ENCODE results near the gene TMEM37.

The TMEM37 gene

DNA sequence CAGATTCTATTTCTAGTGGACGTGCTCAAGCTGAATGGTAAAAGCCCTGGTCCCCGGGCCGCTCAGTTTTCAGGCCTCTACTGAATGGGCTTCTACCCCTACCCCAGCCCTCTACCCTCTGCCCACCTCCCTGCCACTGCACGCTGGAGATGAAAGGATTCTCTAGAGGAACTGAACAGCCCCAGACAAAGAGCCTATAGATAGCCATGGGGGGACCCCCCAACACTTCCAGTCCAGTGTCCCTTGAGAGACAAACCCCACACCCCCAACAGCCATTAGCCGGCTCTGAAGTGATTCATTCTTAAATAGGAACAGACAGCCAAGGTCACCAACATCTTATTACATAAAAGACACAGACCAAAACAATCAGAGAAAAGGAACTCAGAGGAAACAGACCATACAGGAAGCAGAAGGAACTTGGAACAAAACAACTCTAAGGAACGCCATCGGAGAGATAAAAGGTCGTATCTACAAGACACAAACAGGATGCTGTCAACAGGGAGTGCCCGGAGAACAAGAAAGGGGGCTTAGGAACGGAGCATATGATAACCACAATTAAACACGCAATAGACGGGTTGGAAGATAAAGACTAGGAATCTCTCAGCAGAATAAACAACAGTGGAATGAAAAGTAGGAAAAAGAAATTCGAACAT is 23.5 kb downstream of the TMEM37 start:
- H3K4me3 ChIP-seq (ENCODE audit: low read length), result no peak overlapping the region
- H3K4me1 ChIP-seq (ENCODE audit: control insufficient read depth, insufficient read depth, low read length), result no peaks in the 10 kb centered on the region
- no peaks in the 10 kb centered on the region for H3K27me3 ChIP-seq (ENCODE audit: control insufficient read depth, insufficient read depth, low read length)
- H3K9ac ChIP-seq (ENCODE audit: low read length), result no peak overlapping the region
- no peaks in the 10 kb centered on the region for H3K36me3 ChIP-seq (ENCODE audit: control insufficient read depth, insufficient read depth, low read length)
- no peak overlapping the region for H3K27ac ChIP-seq (ENCODE audit: low read depth, low read length)

DNA sequence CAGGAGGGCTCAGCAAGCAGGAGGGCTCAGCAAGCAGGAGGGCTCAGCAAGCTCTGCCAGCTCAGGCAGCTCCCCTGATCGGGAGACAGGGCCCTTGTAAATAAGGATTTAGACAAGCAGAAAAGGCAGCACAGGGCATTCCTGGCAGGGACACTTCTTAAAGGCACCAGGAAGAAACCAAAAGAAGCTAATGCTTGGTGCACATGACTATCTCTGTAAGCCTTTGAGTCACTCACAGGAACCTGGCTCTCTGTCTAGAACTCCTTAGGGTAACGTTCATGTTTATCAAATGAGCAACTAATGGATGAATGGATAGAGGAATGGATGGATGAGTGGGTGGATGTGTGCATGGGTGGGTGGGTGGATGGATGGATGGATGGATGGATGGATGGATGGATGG is 28.4 kb downstream of the TMEM37 start:
- Histone ChIP-seq H3K27me3 (ENCODE audit: control insufficient read depth, insufficient read depth, low read length) (no peaks in the 10 kb centered on the region), H3K27ac (ENCODE audit: low read depth, low read length) (no peak overlapping the region), H3K4me3 (ENCODE audit: low read length) (no peak overlapping the region), H3K4me1 (ENCODE audit: control insufficient read depth, insufficient read depth, low read length) (no peaks in the 10 kb centered on the region), H3K9ac (ENCODE audit: low read length) (no peak overlapping the region), H3K36me3 (ENCODE audit: control insufficient read depth, insufficient read depth, low read length) (no peaks in the 10 kb centered on the region)

DNA sequence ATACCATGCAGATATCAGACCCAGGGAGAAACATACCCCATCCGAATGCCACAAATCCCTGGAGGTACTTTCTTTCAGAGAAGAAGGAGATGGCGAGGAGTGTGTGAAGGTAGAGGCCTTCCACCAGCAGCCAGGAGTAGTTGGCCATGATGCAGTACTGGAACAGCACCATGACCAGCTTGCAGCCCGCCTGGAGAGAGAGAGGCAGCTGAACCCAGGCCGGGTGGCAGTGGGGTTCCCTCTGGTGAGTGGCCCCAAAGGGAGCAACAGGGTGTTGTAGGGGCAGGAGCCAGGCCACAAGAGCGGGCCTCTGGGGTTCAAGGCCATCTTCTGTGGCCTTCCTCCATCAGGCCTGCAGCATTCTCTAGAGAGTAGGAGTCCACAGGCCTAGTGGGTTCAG is 30.2 kb downstream of the TMEM37 start:
- H3K36me3 ChIP-seq (ENCODE audit: control insufficient read depth, insufficient read depth, low read length), result no peaks in the 10 kb centered on the region
- no peak overlapping the region for H3K9ac ChIP-seq (ENCODE audit: low read length)
- no peaks in the 10 kb centered on the region for H3K4me1 ChIP-seq (ENCODE audit: control insufficient read depth, insufficient read depth, low read length)
- H3K27ac ChIP-seq (ENCODE audit: low read depth, low read length), result no peak overlapping the region
- no peaks in the 10 kb centered on the region for H3K27me3 ChIP-seq (ENCODE audit: control insufficient read depth, insufficient read depth, low read length)
- H3K4me3 ChIP-seq (ENCODE audit: low read length), result no peak overlapping the region

- no peak overlapping the region for H3K9ac ChIP-seq (ENCODE audit: low read length)
- H3K27me3 ChIP-seq (ENCODE audit: control insufficient read depth, insufficient read depth, low read length), result no peaks in the 10 kb centered on the region
- H3K4me3 ChIP-seq (ENCODE audit: low read length), result no peak overlapping the region
- H3K36me3 ChIP-seq (ENCODE audit: control insufficient read depth, insufficient read depth, low read length), result no peaks in the 10 kb centered on the region
- H3K27ac ChIP-seq (ENCODE audit: low read depth, low read length), result no peak overlapping the region
- H3K4me1 ChIP-seq (ENCODE audit: control insufficient read depth, insufficient read depth, low read length), result no peaks in the 10 kb centered on the region
These were observed 30.9 kb downstream of the TMEM37 start for GRCh38 chr2:119462574-119462973.

- H3K4me1 ChIP-seq (ENCODE audit: control insufficient read depth, insufficient read depth, low read length), result no peaks in the 10 kb centered on the region
- H3K27me3 ChIP-seq (ENCODE audit: control insufficient read depth, insufficient read depth, low read length), result no peaks in the 10 kb centered on the region
- no peak overlapping the region for H3K4me3 ChIP-seq (ENCODE audit: low read length)
- H3K36me3 ChIP-seq (ENCODE audit: control insufficient read depth, insufficient read depth, low read length), result no peaks in the 10 kb centered on the region
- no peak overlapping the region for H3K27ac ChIP-seq (ENCODE audit: low read depth, low read length)
- H3K9ac ChIP-seq (ENCODE audit: low read length), result no peak overlapping the region
These were observed 31.5 kb downstream of the TMEM37 start for GRCh38 chr2:119463136-119463535.

DNA sequence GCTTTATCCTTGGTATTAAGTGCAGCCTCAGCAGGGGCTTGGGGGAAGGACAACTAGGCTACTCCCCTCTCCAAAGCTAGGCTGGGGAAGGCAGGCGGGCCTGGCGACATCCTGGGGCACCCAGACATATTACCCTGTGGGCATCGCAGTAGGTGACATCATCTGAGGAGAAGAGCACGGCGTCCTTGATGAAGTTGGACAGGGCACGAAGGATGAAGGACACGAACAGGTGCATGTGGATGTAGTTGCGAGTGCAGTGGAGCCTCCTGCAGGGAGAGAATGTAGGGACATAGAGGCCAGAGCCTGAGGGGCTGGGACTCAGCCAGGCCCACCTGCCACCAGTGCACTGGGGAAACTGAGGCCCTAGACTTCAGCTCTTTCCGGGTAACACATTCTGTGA is 32.3 kb downstream of the TMEM37 start:
- no peaks in the 10 kb centered on the region for H3K36me3 ChIP-seq (ENCODE audit: control insufficient read depth, insufficient read depth, low read length)
- no peaks in the 10 kb centered on the region for H3K27me3 ChIP-seq (ENCODE audit: control insufficient read depth, insufficient read depth, low read length)
- no peak overlapping the region for H3K27ac ChIP-seq (ENCODE audit: low read depth, low read length)

GRCh38 chr2:119464981-119465380 is 33.3 kb downstream of the TMEM37 start:
- no peaks in the 10 kb centered on the region for H3K36me3 ChIP-seq (ENCODE audit: control insufficient read depth, insufficient read depth, low read length)
- no peaks in the 10 kb centered on the region for H3K27me3 ChIP-seq (ENCODE audit: control insufficient read depth, insufficient read depth, low read length)
- H3K4me3 ChIP-seq (ENCODE audit: low read length), result no peak overlapping the region
- H3K9ac ChIP-seq (ENCODE audit: low read length), result no peak overlapping the region
- H3K27ac ChIP-seq (ENCODE audit: low read depth, low read length), result no peak overlapping the region
- no peaks in the 10 kb centered on the region for H3K4me1 ChIP-seq (ENCODE audit: control insufficient read depth, insufficient read depth, low read length)

More for the DNA sequence above, 32.3 kb downstream of the TMEM37 start:
- no peak overlapping the region for H3K9ac ChIP-seq (ENCODE audit: low read length)
- H3K4me1 ChIP-seq (ENCODE audit: control insufficient read depth, insufficient read depth, low read length), result no peaks in the 10 kb centered on the region
- no peak overlapping the region for H3K4me3 ChIP-seq (ENCODE audit: low read length)

- H3K9ac ChIP-seq (ENCODE audit: low read length), result no peak overlapping the region
- H3K4me3 ChIP-seq (ENCODE audit: low read length), result no peak overlapping the region
- H3K4me1 ChIP-seq (ENCODE audit: control insufficient read depth, insufficient read depth, low read length), result no peaks in the 10 kb centered on the region
- H3K27me3 ChIP-seq (ENCODE audit: control insufficient read depth, insufficient read depth, low read length), result no peaks in the 10 kb centered on the region
- no peak overlapping the region for H3K27ac ChIP-seq (ENCODE audit: low read depth, low read length)
- H3K36me3 ChIP-seq (ENCODE audit: control insufficient read depth, insufficient read depth, low read length), result no peaks in the 10 kb centered on the region
These were observed 34.0 kb downstream of the TMEM37 start for GRCh38 chr2:119465687-119466086.

DNA sequence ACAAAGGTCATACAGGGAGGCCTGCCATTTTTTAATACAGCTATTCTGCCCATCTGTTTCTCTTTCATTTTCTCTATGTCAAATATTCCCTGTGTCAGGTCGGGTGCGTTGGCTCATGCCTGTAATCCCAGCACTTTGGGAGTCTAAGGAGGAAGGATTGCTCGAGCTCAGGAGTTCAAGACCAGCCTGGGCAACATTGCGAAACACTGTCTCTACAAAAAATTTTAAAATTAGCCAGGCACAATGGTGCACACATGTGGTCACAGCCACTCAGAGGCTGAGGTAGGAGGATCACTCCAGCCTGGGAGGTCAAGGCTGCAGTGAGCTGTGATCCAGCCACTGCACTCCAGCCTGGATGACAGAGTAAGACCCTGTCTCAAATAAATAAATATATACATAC is 34.7 kb downstream of the TMEM37 start:
- H3K36me3 ChIP-seq (ENCODE audit: control insufficient read depth, insufficient read depth, low read length), result no peaks in the 10 kb centered on the region
- H3K27ac ChIP-seq (ENCODE audit: low read depth, low read length), result no peak overlapping the region
- no peak overlapping the region for H3K9ac ChIP-seq (ENCODE audit: low read length)
- H3K27me3 ChIP-seq (ENCODE audit: control insufficient read depth, insufficient read depth, low read length), result no peaks in the 10 kb centered on the region
- H3K4me3 ChIP-seq (ENCODE audit: low read length), result no peak overlapping the region
- H3K4me1 ChIP-seq (ENCODE audit: control insufficient read depth, insufficient read depth, low read length), result no peaks in the 10 kb centered on the region

DNA sequence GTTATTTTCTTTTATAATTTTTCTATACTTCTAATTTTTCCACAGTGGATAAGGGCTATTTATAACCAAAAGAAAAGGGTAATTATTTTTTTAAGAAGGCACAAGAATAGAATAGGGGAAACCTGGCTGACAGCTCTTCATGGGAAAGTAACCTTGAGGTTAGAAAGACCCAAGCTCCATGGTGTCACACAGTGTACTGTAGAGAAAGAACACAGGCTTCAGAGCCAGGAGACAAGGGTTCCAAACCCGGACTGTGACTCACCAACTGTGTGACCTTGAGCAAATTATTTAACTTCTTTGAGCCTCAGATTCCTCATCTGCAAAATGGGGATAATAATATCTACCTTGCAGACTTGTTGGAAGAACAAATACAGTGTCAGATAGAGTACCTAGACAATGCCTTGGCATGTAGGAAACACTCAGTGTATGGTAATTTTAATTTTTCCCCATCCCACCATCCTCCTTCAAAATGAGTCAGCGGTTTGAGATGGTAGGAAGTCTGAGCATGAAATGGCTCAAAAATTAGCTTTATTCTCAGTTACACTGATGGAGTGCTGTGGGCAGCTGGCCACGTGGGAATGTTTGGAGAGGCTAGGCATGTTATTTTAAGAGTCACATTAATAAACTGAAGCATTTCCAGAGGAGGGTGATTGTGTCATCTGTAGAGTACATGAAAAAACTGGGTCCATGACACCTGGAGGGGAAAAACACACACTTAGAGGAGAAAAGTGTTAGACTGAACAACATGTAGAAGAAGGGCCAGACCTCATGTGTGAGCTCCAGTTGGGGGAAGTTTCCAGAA is 36.7 kb downstream of the TMEM37 start:
- no peaks in the 10 kb centered on the region for H3K27me3 ChIP-seq (ENCODE audit: control insufficient read depth, insufficient read depth, low read length)
- no peak overlapping the region for H3K4me3 ChIP-seq (ENCODE audit: low read length)
- no peak overlapping the region for H3K27ac ChIP-seq (ENCODE audit: low read depth, low read length)
- H3K36me3 ChIP-seq (ENCODE audit: control insufficient read depth, insufficient read depth, low read length), result no peaks in the 10 kb centered on the region
- no peak overlapping the region for H3K9ac ChIP-seq (ENCODE audit: low read length)
- no peaks in the 10 kb centered on the region for H3K4me1 ChIP-seq (ENCODE audit: control insufficient read depth, insufficient read depth, low read length)

DNA sequence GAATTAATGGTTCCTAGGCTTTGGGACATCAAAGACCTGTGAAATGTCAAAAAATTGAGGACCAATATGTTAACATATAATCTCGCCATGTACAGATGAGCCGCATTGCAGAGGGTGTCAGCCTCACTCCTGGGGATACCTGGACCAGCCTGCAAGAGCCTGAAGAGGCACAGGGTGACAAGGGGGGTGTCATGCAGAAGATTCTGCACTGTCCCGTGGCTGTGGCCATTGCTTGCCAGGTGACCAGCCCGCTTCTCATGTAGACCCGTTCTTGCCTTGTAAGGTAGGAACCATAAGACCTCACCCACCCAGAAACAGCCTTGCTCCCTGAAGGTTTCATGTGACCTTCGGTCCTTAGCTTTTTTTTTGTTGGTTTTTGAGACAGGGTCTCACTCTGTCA is 37.5 kb downstream of the TMEM37 start:
- Histone ChIP-seq H3K27ac (ENCODE audit: low read depth, low read length) (no peak overlapping the region), H3K9ac (ENCODE audit: low read length) (no peak overlapping the region), H3K36me3 (ENCODE audit: control insufficient read depth, insufficient read depth, low read length) (no peaks in the 10 kb centered on the region), H3K27me3 (ENCODE audit: control insufficient read depth, insufficient read depth, low read length) (no peaks in the 10 kb centered on the region), H3K4me1 (ENCODE audit: control insufficient read depth, insufficient read depth, low read length) (no peaks in the 10 kb centered on the region), H3K4me3 (ENCODE audit: low read length) (no peak overlapping the region)

DNA sequence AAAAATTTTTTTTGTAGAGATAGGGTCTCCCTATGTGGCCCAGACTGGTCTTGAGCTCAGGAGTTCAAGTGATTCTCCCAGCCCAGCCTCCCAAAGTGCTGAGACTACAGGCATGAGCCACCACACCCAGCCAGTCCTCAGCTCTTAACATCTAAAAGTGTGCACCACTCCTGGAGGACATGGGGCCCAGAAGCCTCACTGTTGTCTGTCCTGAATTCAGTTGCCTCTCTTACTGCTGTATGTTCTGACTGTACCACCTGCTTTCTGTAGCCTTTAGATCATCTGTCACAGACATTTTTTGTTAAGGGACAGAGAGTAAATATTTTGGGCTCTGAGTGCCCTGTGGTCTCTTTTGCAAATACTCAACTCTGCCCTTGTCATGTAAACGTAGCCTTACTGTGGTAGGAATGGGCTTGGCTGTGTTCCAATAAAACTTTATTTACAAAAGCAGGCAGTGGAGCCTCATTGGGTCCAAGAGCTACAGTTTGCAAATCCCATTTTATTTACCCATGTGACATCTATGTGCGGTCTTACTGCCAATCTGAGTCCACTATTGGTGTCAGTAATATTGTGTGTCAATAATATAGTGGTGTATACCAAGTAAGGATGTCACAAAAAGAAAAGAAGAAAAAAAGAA is 38.1 kb downstream of the TMEM37 start:
- H3K9ac ChIP-seq (ENCODE audit: low read length), result no peak overlapping the region
- no peaks in the 10 kb centered on the region for H3K4me1 ChIP-seq (ENCODE audit: control insufficient read depth, insufficient read depth, low read length)
- H3K4me3 ChIP-seq (ENCODE audit: low read length), result no peak overlapping the region
- H3K27ac ChIP-seq (ENCODE audit: low read depth, low read length), result no peak overlapping the region
- no peaks in the 10 kb centered on the region for H3K36me3 ChIP-seq (ENCODE audit: control insufficient read depth, insufficient read depth, low read length)
- H3K27me3 ChIP-seq (ENCODE audit: control insufficient read depth, insufficient read depth, low read length), result no peaks in the 10 kb centered on the region

All from rectal smooth muscle tissue (tissue), 1 donor.